SK-MEL-5 (cell line): Measurements from ENCODE around the gene TSPAN17. TPM values are rescaled to one million over a fixed set of nuclear protein-coding genes. Genes with fewer than 3 reads are reported as not detected.
"Not testable (repeated sequence)": the region's sequence is repeated elsewhere in the genome, so short reads cannot be mapped to it uniquely, and the experiment has no call there.

Experiments
- DNase-seq: peaks from one replicate; pipeline ENCODE4 v3.0.0-alpha.2; 2016; ENCODE audit warnings: low read depth, low spot score
- in situ Hi-C: cut with HindIII; loops from 2 replicates; pipeline ENCODE4 v1.10.0; 2016; ENCODE audit warnings: low sequenced_read_pairs, high pct_unique_total_duplicates, low pct_unique_long_range_greater_than_20kb
- total RNA-seq: library from RNA; depleted of rRNA; stranded (reverse); fragments of >200 nt; shearing (Covaris generic); gene quantifications from 2 replicates; pipeline ENCODE4 v1.2.3, GENCODE V29; 2014

TSPAN17 gene
- total RNA-seq, 1 experiment from 2014 or later: 19.7 TPM

DNA sequence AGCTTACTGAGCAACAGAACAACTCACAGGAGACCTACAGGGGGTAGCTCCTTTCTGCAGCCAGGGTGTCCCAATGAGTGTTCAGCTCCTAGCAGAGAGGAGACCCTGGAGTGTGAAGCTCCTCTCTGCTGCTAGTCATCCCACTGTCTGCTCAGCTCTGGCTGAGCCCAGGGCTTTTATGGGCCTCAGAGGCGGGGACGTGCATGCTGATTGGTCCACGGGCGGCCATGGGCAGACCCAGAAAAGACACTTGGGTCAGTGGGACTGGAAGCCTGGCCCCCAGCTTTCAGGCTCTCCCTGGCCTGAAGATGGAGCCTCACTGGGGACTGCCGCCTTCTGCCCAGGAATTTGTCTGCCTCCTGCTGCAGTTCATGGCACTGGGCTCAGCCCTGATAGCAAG, 40.6 kb downstream of the TSPAN17 start:
- in situ Hi-C loops: no loop called here
- no peak for DNase-seq

DNA sequence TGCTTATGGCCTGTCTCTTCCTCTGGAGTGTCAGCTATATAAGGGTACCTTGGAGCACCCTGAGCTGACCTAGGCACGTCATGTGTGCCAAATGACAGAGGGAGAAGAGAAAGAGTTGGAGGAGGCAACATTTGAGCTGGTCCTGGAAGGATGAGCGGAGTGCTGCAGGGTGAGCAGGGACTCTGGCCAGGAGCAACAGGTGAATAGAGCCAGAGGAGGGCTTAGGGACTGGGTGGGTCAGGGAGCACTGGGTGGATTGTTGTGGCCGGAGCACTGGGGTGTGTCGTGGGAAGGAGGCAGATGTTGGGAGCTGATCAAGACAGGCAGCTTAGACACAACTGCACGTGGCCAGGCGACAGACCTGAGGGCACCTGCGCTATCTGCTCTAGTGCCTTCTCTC, 43.6 kb downstream of the TSPAN17 start:
- no peak for DNase-seq
- in situ Hi-C loops: no loop called here

DNA sequence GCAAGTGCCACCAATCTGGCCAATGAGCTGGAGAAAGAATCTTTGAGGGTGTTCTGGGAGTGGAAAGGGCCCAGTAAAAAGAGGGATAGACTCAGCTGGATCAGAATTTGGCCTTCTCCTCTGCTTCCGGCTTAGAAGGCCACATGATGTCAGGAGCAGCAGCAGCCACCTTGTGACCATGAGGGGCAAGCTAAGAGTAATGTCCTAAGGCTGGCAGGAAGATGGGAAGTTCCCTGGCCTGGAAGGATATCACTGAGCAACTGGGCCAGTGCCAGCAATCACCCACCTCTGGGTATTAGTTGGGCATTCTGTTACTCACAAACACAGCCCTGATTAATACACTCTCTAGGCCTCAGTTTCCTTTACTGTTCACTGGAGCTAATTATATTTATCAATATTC, 44.2 kb downstream of the TSPAN17 start:
- in situ Hi-C loops: no loop called here
- DNase-seq: no peak

- in situ Hi-C loops: no loop called here
- no peak for DNase-seq
Observed at GRCh38 chr5:176692326-176692725, 45.0 kb downstream of the TSPAN17 start.

- DNase-seq: no peak
- in situ Hi-C loops: no loop called here
Observed at GRCh38 chr5:176692839-176693476, 45.7 kb downstream of the TSPAN17 start.

GRCh38 chr5:176693477-176693851, 46.2 kb downstream of the TSPAN17 start:
- DNase-seq: no peak
- in situ Hi-C loops: no loop called here

GRCh38 chr5:176694146-176694545, 46.9 kb downstream of the TSPAN17 start:
- in situ Hi-C loops: no loop called here
- DNase-seq: no peak

DNA sequence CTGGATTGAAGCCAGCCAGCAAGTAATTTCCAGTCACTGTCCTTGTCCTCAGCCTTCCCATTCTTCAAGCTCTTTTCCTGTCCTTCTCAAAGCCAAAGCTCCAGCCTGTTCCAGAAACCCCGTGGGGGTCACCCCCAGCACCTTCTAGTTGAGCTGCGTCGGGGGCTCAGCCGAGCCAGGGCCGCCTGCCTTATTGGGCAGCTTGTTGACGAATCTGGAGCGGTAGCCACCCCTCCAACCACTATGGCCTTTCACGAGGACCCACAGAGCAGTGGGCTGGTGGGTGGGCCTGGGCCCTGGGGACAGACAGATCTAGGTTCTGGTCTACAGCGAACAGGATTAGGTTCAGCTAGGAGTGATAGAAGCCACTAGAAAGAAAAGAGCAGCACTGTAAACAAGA, 47.3 kb downstream of the TSPAN17 start:
- no peak for DNase-seq
- in situ Hi-C loops: no loop called here

- no peak for DNase-seq
- in situ Hi-C loops: no loop called here
Observed at GRCh38 chr5:176695073-176695472, 47.8 kb downstream of the TSPAN17 start.

DNA sequence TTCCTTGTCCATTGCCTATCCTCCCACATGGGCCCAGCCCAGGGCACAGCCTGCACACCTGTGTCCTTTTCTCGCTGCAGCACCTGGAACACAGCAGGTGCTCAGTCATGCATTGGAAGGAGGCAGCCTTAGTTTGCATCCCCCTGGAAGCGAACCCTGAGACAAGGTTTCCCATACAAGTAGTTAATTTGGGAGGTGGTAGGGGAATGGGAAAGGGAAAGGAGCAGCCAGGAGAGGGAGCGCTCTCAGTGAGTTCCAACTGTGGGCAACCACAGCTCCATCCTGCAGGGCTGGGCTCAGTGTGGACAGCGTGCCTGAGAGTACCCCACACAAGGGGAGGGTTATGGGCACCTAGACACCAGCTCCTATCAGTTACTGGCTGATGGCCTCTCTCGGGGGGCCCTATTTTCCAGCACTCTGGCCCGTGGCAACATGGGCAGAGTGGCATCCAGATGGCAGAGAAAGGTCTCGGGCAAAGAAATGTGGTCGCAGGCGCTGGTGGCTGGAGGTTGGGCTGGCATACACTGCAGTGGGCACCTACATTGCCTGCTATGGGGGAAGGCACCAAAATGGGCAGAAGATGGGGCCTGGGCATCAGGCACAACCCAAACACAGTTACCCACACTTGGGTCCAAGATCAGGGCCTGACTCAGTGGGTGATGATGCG, 50.1 kb downstream of the TSPAN17 start:
- no peak for DNase-seq
- in situ Hi-C loops: no loop called here

DNA sequence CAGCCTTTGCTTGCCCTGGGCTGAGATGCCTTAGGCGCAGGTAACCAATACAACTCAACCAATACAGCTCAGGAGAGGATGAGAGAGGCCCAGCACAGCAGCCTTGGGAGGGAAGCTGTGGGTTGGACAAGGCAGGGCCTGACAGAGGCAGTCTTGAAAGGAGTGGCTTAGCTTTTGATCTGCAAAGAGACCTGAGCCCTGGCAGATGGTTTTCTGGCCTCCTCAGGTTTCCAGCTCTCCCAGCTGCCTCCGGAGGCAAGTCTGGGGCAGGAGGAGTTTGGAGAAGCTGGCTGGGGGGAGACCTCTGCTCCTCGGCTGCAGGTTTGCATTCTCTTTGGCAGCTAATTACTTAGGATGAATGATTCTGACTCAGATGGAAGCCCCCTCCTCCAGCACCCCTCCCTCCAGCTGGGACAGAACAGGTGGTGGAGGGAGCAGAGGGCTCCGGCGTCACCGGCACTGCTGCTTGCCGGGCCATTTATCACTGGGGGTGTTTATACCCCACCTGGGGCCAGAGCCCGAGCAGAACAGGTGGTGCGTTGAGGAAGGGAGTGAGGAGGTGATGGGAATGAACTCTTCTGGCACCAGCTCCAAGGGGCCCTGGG, 50.8 kb downstream of the TSPAN17 start:
- DNase-seq: no peak
- in situ Hi-C loops: no loop called here

- in situ Hi-C loops, DNase-seq: not testable (repeated sequence)
Observed at GRCh38 chr5:176699446-176699845, 52.2 kb downstream of the TSPAN17 start.

DNA sequence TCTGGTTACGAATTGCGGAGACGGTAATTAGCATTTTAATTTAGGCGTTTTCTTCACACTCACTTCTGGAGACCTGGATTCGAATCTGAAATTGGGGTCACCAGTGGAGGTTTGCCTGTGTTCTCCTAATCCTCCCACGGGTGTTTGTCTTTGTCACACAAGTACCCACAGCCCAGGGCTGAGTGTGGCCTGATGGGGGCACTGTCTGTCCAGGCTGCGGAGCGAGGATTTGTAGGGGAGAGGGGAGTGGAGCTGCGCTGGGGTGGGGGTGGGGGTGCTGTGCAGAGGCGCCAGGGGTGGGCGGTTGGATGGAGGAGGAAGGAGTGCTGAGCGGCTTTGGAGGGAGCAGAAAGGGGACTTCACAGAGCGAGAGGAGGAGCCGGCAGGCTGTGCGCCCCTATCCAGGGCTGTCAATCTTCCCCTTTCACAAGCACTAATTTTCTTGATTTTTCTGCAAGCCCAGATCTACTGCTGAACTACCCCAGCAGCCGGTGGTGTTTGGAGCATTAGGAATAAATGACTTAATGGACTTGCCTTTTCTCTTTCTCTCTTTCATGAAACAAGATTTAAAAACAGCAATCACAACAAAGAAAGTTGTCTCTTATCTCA, 53.1 kb downstream of the TSPAN17 start:
- peak; percentile 46 for DNase-seq
- in situ Hi-C loops: no loop called here

- DNase-seq: no peak
- in situ Hi-C loops: no loop called here
Observed at GRCh38 chr5:176702671-176703641, 55.7 kb downstream of the TSPAN17 start.

DNA sequence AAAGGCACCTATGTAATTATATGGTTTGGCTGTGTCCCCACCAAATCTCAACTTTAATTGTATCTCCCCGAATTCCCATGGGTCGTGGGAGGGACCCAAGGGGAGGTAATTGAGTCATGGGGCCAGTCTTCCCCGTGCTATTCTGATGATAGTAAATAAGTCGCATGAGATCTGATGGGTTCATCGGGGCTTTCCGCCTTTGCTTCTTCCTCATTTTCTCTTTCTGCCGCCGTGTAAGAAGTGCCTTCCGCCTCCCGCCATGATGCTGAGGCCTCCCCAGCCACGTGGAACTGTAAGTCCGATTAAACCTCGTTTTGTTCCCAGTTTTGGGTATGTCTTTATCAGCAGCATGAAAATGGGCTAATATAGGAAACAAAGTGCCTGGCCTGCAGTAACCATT, 56.6 kb downstream of the TSPAN17 start:
- in situ Hi-C loops: no loop called here
- DNase-seq: no peak

DNA sequence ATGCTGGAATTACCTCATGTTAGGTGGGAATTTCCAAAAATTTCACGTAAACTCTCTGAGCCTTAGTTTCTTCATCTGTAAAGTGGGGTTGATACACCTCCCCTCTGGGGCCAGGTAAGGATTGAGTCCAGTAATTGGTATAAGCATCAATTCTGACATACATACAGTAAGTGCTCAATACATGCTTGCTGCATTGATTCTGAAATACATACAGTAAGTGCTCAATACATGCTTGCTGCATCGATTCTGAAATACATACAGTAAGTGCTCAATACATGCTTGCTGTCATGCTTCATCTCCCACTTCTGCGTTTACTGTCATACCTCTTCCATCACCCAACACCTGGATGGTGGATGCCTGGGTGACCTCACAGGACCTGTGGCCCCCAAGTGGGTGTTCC, 57.1 kb downstream of the TSPAN17 start:
- no peak for DNase-seq
- in situ Hi-C loops: no loop called here

DNA sequence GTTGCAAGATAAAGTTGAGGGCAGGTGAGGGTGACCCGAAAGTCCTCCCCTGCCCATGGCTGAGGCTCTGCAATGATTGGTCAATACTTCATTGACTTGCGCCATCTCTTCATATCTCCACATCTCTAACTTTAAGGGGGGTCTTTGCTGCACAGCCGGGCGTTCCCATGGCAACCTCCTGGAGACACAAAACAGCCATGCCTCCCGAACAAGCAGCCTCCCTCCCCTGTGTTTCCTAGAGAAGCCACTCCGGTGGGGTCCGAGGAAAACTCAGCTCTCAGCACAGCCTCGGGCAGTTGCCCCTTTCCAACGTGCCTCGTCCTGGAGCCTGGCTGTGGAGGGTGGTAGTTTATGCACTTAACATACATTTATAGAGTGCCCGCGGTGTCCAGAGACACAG, 57.5 kb downstream of the TSPAN17 start:
- DNase-seq: no peak
- in situ Hi-C loops: no loop called here
